Mammary epithelial cell (primary cell): ENCODE measurements around the gene TSSC4.

ENCODE experiments used
- CTCF ChIP-seq, 2 donors: IDR thresholded peaks in 1 of 2; conservative IDR thresholded peaks in 1 of 2; 2 replicates each; pipeline ENCODE4 v1.5.1; 2011 to 2012; ENCODE audit warnings: inconsistent platforms in 2 of 2, low read length in 2 of 2, mild to moderate bottlenecking in 2 of 2, control low read depth in 1 of 2, low read depth in 1 of 2; ENCODE audit not compliant: insufficient read depth in 1 of 2; ENCODE audit errors: extremely low read depth in 1 of 2
- EZH2 ChIP-seq: IDR thresholded peaks from 2 replicates; pipeline ENCODE4 v1.6.1; 2012; ENCODE audit warnings: low read length, inconsistent platforms, borderline replicate concordance

- TF ChIP-seq CTCF (conservative IDR thresholded peaks at IDR 0.05 in 1 of 2, IDR thresholded peaks at IDR 0.05 in 1 of 2; ENCODE audit: extremely low read depth in 1 of 2, insufficient read depth in 1 of 2, low read depth in 1 of 2, low read length in 2 of 2): no peak
- no peak for TF ChIP-seq EZH2
Measured at GRCh38 chr11:2410616-2411015, 10.1 kb downstream of the TSSC4 start.
